ENCODE measurements around the gene ATF1.
"Not testable (repeated sequence)": the region's sequence is repeated elsewhere in the genome, so short reads cannot be mapped to it uniquely, and the experiment has no call there.

Gene ATF1

DNA sequence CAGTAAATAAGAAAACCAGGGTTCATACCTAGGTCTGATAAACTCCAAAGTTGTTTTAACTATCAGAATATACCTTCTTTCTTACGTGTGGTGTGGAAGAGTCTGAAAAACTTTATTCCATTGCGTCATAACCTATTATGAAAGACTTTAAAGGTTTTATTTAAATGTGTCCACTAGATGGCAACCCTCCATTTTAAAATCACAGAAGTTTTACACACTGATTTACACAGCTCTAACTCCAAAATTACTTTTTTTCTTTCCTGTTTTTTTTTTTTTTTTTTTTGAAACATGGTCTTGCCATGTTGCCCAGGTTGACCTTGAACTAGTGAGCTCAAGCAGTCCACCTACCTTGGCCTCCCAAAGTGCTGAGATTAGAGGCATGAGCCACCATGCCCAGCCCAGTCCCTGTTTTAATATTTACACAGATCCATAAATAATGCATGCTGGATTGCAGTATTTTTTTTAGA lies 61.5 kb downstream of the ATF1 start:
- H3K27ac ChIP-seq = peak overlapping the region; percentile 51 to 61
- TF ChIP-seq, protein P1, sequence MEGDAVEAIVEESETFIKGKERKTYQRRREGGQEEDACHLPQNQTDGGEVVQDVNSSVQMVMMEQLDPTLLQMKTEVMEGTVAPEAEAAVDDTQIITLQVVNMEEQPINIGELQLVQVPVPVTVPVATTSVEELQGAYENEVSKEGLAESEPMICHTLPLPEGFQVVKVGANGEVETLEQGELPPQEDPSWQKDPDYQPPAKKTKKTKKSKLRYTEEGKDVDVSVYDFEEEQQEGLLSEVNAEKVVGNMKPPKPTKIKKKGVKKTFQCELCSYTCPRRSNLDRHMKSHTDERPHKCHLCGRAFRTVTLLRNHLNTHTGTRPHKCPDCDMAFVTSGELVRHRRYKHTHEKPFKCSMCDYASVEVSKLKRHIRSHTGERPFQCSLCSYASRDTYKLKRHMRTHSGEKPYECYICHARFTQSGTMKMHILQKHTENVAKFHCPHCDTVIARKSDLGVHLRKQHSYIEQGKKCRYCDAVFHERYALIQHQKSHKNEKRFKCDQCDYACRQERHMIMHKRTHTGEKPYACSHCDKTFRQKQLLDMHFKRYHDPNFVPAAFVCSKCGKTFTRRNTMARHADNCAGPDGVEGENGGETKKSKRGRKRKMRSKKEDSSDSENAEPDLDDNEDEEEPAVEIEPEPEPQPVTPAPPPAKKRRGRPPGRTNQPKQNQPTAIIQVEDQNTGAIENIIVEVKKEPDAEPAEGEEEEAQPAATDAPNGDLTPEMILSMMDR (IDR thresholded peaks at IDR 0.05) = peak; percentile 32 to 65

DNA sequence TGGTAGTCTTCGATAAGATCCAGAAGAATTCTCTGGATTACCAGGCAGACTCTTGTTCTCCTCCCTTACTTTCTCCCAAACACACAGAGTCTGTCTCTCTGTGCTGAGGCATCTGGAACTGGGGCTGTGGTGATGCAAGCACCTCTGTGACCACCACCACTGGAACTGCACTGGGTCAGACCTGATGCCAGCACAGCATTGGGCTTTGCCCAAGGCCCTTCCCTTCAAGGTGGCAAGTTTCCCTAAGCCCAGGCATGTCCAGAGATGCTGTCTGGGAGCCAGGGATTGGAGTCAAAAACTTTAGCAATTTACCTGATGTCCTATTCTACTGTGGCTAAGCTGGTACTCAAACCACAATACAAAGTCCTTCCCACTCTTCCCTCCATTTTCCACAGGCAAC lies 64.2 kb downstream of the ATF1 start:
- DNase-seq = no peak
- Histone ChIP-seq H3K36me3 (no peaks in the 10 kb centered on the region), H3K27ac (no peak overlapping the region), H3K4me3 (no peak overlapping the region), H3K27me3 (no peaks in the 10 kb centered on the region), H3K9me3 (no peaks in the 10 kb centered on the region), H3K4me1 (peaks cover 0 to 6% (median 0%) of the 10 kb centered on the region in 4 donors)
- TF ChIP-seq, protein P1 (IDR thresholded peaks at IDR 0.05) = no peak
- intact Hi-C loops (cut with DNase I; ENCODE audit: low total_unique reads) = loop anchor here (10.0 kb wide), 1 partner anchor 107 kb away; no protein-coding TSS in a partner anchor

More for the DNA sequence above, 61.5 kb downstream of the ATF1 start:
- Histone ChIP-seq H3K4me3 (no peak overlapping the region), H3K4me1 (peaks cover 0 to 6% (median 0%) of the 10 kb centered on the region in 4 donors), H3K36me3 (no peaks in the 10 kb centered on the region), H3K9me3 (no peaks in the 10 kb centered on the region), H3K27me3 (no peaks in the 10 kb centered on the region)
- DNase-seq = no peak
- intact Hi-C loops (cut with DNase I; ENCODE audit: low total_unique reads) = loop anchor here (10.0 kb wide), 1 partner anchor 109 kb away; no protein-coding TSS in a partner anchor

DNA sequence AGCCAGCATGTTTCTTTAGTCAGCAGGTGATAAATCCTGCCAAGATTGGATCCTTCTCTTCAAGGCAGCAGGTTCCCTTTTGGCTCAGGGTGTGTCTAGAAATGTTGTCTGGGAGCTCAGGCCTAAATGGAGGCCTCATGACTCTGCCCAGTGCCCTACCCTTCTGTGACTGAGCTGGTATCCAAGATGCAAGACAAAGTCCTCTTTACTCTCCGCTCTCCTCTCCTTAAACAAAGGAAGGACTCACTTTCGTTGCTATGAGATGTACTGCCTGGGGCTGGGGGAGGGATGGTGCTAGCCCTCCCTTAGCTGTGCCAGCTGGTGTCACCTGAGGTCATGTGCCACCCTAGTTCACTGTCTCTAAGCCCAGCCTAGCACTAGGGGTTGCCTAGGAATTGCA lies 65.0 kb downstream of the ATF1 start:
- TF ChIP-seq, protein P1 (IDR thresholded peaks at IDR 0.05) = no peak
- no peaks in the 10 kb centered on the region for H3K36me3 ChIP-seq
- intact Hi-C loops (cut with DNase I; ENCODE audit: low total_unique reads) = loop anchor here (10.0 kb wide), 1 partner anchor 106 kb away; no protein-coding TSS in a partner anchor
- no peak overlapping the region for H3K27ac ChIP-seq
- H3K27me3 ChIP-seq = no peaks in the 10 kb centered on the region
- peaks cover 0 to 6% (median 0%) of the 10 kb centered on the region in 4 donors for H3K4me1 ChIP-seq
- peaks cover 0 to 2% (median 0%) of the 10 kb centered on the region in 3 donors for H3K9me3 ChIP-seq
- DNase-seq = no peak
- no peak overlapping the region for H3K4me3 ChIP-seq

DNA sequence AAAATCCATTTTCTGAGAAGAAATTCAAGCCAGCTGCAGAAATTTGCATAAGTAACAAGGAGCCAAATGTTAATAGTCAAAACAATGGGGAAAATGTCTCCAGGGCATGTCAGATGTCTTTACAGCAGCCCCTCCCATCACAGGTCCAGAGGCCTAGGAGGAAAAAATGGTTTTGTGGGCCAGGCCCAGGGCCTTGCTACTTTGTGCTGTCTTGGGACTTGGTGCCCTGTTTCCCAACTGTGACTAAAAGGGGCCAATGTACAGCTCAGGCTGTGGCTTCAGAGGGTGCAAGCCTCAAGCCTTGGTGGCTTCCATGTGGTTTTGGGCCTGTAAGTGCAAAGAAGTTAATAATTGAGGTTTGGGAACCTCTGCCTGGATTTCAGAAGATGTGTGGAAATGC lies 69.9 kb downstream of the ATF1 start:
- DNase-seq; H3K27ac ChIP-seq; H3K9me3 ChIP-seq; intact Hi-C loops (cut with DNase I; ENCODE audit: low total_unique reads); H3K4me3 ChIP-seq; H3K27me3 ChIP-seq; H3K4me1 ChIP-seq; H3K36me3 ChIP-seq: not testable (repeated sequence)

DNA sequence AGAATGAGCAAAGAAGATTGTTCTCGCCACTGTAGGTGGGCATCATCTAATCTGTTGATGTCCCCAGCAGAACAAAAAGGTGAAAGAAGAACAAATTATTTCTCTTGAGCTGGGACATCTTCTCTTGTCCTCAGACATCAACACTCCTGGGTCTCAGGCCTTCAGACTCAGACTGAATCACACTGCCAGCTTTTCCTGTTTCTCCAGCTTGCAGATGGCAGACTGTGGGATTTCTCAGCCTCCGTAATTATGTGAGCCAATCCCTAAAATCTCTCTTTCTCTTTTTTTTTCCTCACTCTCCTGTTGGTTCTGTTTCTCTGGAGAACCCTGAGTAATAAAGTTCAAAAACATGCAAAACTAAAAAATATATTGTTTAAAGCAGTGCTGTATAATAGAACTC lies 75.1 kb downstream of the ATF1 start:
- no peak for DNase-seq
- TF ChIP-seq, protein P1 (IDR thresholded peaks at IDR 0.05) = no peak
- Histone ChIP-seq H3K27ac (no peak overlapping the region), H3K4me1 (peaks cover 0 to 7% (median 0%) of the 10 kb centered on the region in 4 donors), H3K27me3 (peaks cover 0 to 5% of the 10 kb centered on the region in 2 donors), H3K36me3 (no peaks in the 10 kb centered on the region), H3K4me3 (no peak overlapping the region), H3K9me3 (peaks cover 0 to 7% (median 0%) of the 10 kb centered on the region in 3 donors)
- intact Hi-C loops (cut with DNase I; ENCODE audit: low total_unique reads) = no loop called here

DNA sequence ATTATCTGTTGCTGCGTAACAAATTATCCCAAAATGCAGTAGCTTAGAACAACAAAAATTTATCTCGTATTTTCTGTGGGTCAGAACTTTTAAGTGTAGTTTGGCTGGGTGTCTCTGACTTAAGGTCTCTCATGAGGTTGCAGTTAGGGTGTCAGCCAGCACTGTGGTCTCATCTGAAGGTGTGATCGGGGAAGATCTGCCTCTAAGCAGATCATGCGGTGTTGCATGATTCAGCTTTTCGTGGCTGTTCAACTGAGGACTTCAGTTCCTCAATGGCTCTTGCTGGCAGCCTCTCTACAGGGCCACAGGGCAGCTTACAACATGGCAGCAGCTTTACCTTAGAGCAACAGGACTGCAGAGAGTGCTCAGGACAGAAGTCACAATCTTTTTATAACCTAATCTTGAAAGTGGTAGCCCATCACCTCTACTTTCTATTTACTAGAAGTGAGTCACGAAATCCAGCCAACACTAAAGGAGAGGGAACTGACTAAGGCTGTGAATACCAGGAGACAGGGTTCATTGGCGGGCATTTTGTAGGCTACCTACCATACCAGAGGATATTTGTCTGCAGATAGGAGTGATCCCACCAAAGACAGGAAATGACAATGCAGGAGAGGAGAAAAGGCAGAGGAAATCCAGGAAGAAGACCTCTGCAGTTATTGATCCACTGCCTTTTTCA lies 77.0 kb downstream of the ATF1 start:
- DNase-seq = no peak
- no peaks in the 10 kb centered on the region for H3K36me3 ChIP-seq
- peaks cover 0 to 5% of the 10 kb centered on the region in 2 donors for H3K27me3 ChIP-seq
- peaks cover 0 to 5% (median 0%) of the 10 kb centered on the region in 3 donors for H3K9me3 ChIP-seq
- intact Hi-C loops (cut with DNase I; ENCODE audit: low total_unique reads) = no loop called here
- H3K27ac ChIP-seq = no peak overlapping the region
- TF ChIP-seq, protein P1 (IDR thresholded peaks at IDR 0.05) = no peak
- peaks cover 0 to 7% (median 0%) of the 10 kb centered on the region in 4 donors for H3K4me1 ChIP-seq
- H3K4me3 ChIP-seq = no peak overlapping the region
